Bone marrow (tissue), 2 donors: Measurements from ENCODE around the gene MAP3K7CL.

Source experiments
- DNase-seq, 2 donors: peaks; one replicate each; lab custom pipeline; 2025; lab: John Stamatoyannopoulos, UW

Gene MAP3K7CL

GRCh38 chr21:29195981-29196669 lies 65.7 kb downstream of the MAP3K7CL start:
- peak; percentile 44 to 98 for DNase-seq

- no peak for DNase-seq
These were observed 66.3 kb downstream of the MAP3K7CL start for GRCh38 chr21:29196670-29197191.

GRCh38 chr21:29201186-29201585 lies 70.7 kb downstream of the MAP3K7CL start:
- no peak for DNase-seq

GRCh38 chr21:29205009-29205408 lies 74.6 kb downstream of the MAP3K7CL start:
- DNase-seq = no peak

DNA sequence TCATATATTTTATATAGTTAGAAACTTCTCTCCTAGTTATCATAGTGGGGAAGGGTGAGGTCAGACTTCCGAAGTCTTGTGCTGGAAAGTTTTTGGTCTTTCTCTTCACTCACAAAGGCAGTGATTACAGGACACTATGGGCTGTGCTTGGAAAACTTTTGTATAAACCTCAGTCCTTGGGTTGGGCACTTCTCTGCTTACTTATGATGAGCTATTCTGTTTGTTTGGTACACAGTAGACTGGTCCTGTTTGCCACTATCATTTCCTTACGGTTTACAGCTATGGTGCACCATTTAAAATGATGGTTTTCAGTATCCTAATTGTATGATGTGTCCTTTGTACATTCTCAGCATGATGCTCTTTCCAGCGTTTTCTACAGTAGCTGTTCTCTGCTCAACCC lies 75.5 kb downstream of the MAP3K7CL start:
- no peak for DNase-seq

GRCh38 chr21:29206445-29206844 lies 76.0 kb downstream of the MAP3K7CL start:
- DNase-seq = no peak

GRCh38 chr21:29207201-29207600 lies 76.8 kb downstream of the MAP3K7CL start:
- no peak for DNase-seq

DNA sequence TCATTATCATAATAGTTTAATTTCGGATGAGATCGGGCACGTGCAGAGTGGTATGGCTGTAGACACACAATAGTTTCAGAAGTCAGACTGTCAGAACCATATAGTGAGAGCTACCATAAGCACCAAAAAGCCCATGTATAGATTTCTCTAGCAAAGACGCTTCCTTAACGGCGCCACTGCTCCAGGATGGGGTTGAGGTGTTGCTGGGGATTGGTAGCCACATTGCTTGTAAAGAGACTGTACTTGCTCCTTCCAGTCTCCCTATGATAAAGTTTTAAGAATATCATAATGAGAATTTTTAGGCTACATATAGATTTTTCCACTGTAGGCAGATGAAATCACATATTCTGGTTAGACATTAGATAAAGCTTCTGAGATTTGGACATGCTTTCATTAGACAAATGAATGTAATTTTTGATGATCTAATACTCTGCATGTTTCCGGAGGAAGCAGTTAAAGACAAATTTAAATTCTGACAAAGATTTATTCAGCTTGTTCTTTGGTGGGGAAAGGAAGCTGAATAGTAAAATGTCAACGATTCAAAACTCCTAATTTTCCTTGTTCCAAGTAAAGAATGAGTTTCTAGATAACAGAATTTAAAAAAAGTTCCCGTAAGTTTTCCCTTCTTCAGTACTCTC lies 77.7 kb downstream of the MAP3K7CL start:
- no peak for DNase-seq

GRCh38 chr21:29208682-29209059 lies 78.2 kb downstream of the MAP3K7CL start:
- peak in 1 of 2 donors; percentile 28 for DNase-seq

DNA sequence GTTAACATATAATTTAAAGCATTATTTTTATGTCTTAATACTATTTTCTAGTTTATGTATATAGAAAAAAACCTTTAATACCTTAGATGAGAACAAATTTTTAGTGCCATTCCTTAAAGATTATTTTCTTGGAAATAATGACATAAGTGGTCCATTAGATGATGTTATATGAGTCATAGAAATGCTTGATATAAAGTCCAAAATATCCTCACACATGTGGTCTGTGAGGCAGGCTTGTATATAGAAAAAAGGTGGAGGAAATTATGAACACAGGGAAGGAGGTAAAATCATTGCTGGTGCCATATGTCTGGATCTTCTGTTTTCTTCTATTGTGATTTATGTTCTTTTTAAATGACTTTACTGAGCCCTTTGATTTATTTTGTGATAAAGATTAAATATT lies 79.3 kb downstream of the MAP3K7CL start:
- no peak for DNase-seq

- no peak for DNase-seq
These were observed 80.8 kb downstream of the MAP3K7CL start for GRCh38 chr21:29211205-29211604.

GRCh38 chr21:29212446-29212845 lies 82.0 kb downstream of the MAP3K7CL start:
- DNase-seq = no peak

DNA sequence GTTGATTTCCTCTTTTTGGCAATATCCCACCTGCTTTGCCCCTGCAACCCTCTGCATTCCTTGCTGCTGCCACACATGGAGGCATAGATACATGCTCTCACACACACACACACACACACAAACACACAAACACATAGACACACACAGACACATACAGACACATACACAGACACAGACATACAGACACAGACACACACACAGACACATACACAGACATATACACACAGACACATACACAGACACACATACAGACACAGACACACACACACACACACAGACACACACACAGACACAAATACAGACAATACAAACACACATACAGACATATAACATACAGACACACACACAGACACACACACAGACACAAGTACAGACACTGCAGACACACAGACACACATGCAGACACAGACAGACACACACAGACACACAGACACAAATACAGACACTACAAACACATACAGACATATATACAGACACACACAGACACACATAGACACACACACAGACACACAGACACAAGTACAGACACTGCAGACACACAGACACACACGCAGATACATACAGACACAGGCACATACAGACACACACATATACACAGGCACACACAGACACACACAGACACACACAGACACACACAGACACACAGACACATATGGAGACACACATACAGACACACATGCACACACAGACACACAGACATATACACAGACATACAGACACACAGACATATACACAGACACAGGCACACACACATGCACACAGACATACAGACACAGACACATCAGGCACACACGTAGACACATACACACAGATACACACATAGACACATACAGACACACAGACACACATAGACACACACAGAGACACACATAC lies 83.3 kb downstream of the MAP3K7CL start:
- no peak for DNase-seq

GRCh38 chr21:29215709-29216108 lies 85.3 kb downstream of the MAP3K7CL start:
- no peak for DNase-seq

- DNase-seq = peak in 1 of 2 donors; percentile 23
These were observed 87.4 kb downstream of the MAP3K7CL start for GRCh38 chr21:29217818-29218291.

DNA sequence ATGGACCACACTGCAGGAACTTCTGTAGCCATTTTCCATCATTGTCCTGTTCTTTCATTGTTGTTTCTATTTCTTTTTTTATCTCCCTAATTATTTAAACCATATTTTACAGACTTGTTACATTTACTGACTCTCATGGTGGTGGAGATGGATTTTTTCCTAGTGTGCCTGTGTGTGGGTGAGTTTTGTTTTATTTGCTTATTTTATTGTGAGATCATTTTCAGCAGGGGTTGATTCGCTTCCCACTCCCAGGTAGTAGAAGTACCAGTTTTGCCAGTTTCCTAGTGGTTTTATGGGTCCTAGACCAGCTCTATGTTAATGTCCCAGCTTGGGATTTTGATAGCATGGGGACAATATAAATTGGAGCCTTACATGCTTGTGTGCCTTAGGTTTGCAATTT lies 88.3 kb downstream of the MAP3K7CL start:
- DNase-seq = no peak

DNA sequence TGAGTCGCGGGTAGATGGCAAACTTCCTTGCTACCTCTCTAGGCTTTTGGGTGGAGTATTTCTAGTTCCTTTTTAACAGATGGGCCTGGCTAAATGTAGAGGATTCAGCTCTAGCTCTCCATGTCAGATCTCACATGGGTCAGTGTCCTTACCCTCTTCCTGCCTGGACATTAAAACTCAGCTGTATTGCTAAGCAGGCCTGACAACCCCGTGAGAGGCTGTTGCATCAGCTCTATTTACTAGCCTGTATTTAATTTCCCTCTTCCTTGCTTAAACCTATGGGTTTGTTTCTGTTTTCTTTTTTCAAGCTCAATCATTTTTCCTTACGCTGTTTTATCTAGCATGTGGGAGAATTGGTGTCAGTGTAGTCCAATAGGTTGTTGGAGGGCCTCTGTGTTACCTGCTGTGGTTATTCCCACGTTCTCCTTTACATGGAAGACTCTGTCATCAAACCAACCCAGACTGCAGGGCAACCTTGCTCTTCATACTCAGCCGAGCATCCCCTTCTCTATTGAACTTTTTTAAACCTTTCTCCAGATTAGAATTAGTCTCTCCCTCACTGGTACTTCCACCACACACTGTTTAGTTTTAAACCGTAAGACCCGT lies 88.8 kb downstream of the MAP3K7CL start:
- no peak for DNase-seq

DNA sequence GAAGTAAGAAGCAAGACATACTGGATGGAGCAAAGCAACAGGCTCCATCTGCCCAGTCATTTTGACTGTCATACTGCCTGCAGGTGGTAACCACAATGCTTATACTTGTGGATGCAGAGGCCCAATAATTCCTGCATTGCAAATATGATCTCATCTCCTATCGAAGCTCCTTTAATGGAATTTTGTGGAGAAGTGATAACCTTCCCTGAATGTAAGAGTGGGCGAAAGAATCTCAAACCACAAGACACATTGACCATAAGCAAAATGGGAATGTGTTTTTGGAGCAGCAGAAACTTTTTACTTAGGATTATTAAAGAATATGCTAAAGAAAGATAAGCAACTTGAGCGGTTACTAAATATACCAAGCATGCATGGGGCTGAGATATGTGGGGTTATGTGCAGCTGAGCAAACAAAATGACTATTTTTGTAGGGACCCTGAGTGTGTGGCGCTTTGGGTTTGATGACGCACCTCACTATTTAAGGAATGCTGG lies 90.9 kb downstream of the MAP3K7CL start:
- no peak for DNase-seq

GRCh38 chr21:29224006-29224405 lies 93.6 kb downstream of the MAP3K7CL start:
- DNase-seq = no peak
